HG03439 (cell line): ENCODE data around the gene OSBPL1A.
A peak's percentile ranks its signal among the peaks of the same experiment; 100 is the strongest.

Source experiments
- ATAC-seq: cut with Tn5 transposase; IDR thresholded peaks from one replicate; pipeline ENCODE4 v1.9.1; 2021; ENCODE audit warnings: mild to moderate bottlenecking, moderate library complexity; ENCODE audit not compliant: unreplicated experiment

Gene OSBPL1A

GRCh38 chr18:24138409-24138788, 259.2 kb downstream of the OSBPL1A start:
- peak; percentile 15 for ATAC-seq

DNA sequence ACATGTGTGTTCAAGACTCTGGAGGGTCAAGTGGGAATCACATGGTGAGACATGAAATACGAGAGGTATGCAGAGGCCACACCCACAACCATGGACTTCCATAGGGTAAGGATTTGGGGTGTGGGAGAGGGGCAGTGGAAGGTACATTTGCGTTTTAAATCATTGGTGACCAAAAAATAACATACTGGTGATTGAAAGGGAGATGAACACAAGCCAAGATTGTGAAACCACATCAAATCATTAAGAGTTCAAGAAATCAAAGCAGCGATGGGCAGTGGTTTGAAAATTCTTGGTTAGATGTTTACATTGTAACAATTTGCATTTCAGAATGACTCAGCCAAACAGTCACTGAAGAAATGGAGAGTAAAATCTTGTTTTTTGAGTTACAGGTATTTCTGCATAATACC, 260.7 kb downstream of the OSBPL1A start:
- ATAC-seq: no peak

DNA sequence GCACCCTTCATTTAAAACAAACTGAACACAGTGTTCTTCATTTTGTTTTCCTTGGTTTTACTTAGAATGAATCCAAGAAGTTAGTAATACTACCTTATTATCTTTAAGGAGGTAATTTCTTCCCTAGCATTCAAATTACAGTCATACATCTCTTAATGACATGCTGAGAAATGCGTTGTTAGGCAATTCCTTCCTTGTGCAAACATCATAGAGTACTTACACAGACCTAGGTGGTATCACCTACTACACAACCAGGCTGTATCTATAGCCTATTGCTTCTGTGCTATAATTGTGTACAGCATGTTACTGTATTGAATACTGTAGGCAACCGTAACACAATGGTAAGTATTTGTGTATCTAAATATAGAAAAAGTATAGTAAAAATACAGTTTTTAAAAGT, 267.1 kb downstream of the OSBPL1A start:
- ATAC-seq: no peak

GRCh38 chr18:24128700-24129099, 268.9 kb downstream of the OSBPL1A start:
- ATAC-seq: no peak

GRCh38 chr18:24127735-24128134, 269.9 kb downstream of the OSBPL1A start:
- no peak for ATAC-seq

- ATAC-seq: no peak
Measured at GRCh38 chr18:24126155-24126961, 271.3 kb downstream of the OSBPL1A start.

- ATAC-seq: no peak
Measured at GRCh38 chr18:24121625-24122024, 276.0 kb downstream of the OSBPL1A start.

DNA sequence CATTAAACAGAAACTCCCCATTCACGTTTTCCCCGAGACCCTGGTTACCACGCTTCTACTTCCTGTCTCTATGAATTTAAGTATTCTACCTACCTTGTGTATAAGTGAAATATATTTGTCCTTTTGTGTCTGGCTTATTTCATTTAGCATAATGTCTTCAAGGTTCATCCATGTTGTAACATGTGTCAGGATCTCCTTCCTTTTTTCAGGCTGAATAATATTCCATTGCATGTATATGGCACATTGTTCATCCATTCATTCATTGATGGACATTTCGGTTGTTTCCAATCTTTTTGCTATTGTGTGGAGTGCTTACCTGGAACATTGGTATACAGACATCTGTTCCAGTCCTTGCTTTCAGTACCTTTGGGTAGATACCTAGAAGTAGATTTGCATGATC, 276.9 kb downstream of the OSBPL1A start:
- ATAC-seq: no peak

DNA sequence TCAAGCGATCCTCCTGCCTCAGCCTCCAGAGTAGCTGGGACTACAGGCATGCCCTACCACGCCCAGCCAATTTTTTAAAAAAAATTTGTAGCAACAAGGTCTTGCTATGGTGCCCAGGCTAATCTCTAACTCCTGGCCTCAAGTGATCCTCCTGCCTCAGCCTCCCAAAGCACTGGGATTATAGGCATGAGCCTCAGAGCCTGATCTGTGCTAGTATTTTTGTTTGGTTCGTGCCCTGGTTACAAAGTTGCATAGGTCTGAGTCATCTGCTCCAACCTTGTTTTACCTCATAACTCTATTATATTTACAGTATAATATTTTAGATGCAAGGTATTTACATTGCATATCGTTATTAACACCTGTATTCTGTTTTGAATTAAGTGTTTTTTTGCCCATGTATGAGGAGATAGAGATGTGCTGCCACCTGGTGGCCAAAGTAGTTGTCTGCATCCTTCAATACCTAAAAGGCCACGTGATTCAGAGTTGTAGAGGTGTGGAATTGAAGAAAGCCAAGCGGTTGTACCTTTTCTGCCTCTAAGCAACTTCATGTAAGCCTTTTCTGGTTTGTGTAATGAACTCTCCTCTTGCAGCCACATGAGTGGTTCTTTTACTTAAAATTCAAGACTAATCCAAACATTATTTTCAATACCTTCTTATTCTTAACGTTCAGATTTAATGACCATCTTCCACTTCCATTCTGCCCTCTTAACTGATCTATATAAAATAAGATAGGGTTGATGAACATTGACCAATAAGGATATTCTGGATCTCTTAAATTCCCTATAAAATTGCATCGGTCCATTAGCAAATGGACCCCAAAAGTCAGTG, 278.7 kb downstream of the OSBPL1A start:
- peak; percentile 83 for ATAC-seq

- ATAC-seq: no peak
Measured at GRCh38 chr18:24115628-24116027, 282.0 kb downstream of the OSBPL1A start.

GRCh38 chr18:24114924-24115549, 282.6 kb downstream of the OSBPL1A start:
- ATAC-seq: no peak

DNA sequence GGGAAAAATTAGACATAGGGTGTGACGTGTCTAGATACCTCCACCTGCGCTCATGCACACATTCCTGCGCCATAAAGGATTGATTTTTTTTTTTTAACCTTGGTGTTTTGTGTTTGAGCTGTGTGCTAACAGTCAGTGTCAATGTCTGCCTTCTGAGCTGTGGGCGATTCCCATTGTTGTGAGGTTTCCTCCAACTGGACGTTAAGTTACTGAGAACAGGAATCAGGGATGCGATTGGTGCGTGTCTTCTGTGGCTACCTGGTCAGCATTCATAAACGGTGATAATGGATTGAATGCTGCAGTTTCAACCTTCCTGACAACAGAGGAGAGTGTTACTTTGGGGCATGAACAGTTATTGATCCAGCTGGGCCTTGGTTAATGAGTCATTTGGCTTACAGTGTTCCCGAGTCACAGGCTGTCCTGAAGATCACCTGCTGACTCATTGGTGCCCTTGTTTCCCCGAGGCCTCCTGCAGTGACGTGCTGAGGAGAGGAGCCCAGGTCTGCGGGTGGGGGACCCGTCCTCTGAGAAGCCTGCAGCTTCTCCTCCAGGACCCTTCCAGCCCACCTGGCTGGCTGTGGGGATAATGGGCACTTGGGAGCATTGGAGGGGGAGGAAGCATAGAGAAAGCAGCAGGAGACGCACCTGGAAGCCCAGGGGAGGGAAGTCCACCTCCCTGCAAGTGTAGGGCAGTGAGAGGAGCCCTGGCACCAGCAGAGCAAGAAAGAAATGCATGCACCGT, 284.6 kb downstream of the OSBPL1A start:
- ATAC-seq: no peak

GRCh38 chr18:24112464-24112863, 285.2 kb downstream of the OSBPL1A start:
- no peak for ATAC-seq
